GM12891 (cell line): Measurements from ENCODE around the gene RAB5IF.

Experiments
- POLR2A ChIP-seq: IDR thresholded peaks from 2 replicates; pipeline ENCODE4 v1.6.1; 2011; ENCODE audit warnings: low read depth, low read length, control low read depth
- POLR2AphosphoS5 ChIP-seq: IDR thresholded peaks from 2 replicates; pipeline ENCODE4 v1.6.1; 2011; ENCODE audit warnings: low read depth, low read length, control low read depth
- SPI1 ChIP-seq: IDR thresholded peaks from 2 replicates; pipeline ENCODE4 v1.6.1; 2011; ENCODE audit warnings: low read depth, low read length, control low read depth
- TAF1 ChIP-seq: IDR thresholded peaks from 2 replicates; pipeline ENCODE4 v1.6.1; 2011; ENCODE audit warnings: low read depth, low read length, control low read depth

DNA sequence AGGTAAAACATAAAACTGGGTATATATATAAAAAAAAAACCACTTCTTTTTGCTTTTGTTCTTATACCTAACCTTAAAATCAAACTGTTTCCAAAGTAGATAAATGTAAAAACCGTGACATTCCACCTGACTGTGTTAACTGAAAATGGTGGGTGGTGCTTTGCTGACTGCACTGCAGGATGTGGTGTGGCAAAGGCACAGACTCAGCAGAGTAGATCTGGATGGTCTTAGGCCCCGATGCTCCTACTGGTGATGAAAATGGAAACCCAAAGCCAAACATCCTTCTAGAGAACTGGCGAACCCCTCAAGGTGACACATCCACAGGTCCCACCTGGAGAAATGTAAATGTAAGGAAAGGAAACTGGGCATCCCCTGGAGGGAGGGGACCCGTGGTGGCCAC is 23.3 kb upstream of the RAB5IF start:
- 0 out of 2 replicates have a peak, but pooled peaks have one; percentile 30 for TF ChIP-seq POLR2A
- peak; percentile 51; the same call in 1 of the 2 replicates for TF ChIP-seq POLR2AphosphoS5
- no peak for TF ChIP-seq TAF1
- no peak for TF ChIP-seq SPI1
